ENCODE results near the gene CYSLTR2. TPM values are rescaled to one million over a fixed set of nuclear protein-coding genes. Genes with fewer than 3 reads are reported as not detected.

The CYSLTR2 gene
- total RNA-seq, 1 experiment from 2014 or later, result not detected

- Histone ChIP-seq H3K4me1 (ENCODE audit: control insufficient read depth, insufficient read depth, low read length) (no peaks in the 10 kb centered on the region), H3K27ac (ENCODE audit: low read length) (no peak overlapping the region), H3K9me3 (ENCODE audit: control insufficient read depth, insufficient read depth, low read depth, low read length) (no peaks in the 10 kb centered on the region), H3K36me3 (ENCODE audit: control insufficient read depth, insufficient read depth, low read length) (no peaks in the 10 kb centered on the region), H3K27me3 (ENCODE audit: control insufficient read depth, insufficient read depth, low read length) (no peaks in the 10 kb centered on the region), H3K4me3 (ENCODE audit: low read depth in 2 of 2, low read length in 2 of 2) (no peak overlapping the region)
- intact Hi-C loops (cut with micrococcal nuclease; ENCODE audit: unreplicated experiment) (no loop called here), in situ Hi-C loops (cut with HindIII; ENCODE audit: low pct_unique_long_range_greater_than_20kb, low sequenced_read_pairs) (no loop called here)
- no TSS peak for BruUV-seq (replicated peaks)
- ChIA-PET POLR2A (no interaction called here), CTCF (no interaction called here)
- ATAC-seq (no peak), DNase-seq (ENCODE audit: low read depth, low spot score) (no peak)
- TF ChIP-seq CTCF (IDR thresholded peaks at IDR 0.05) (no peak), POLR2AphosphoS5 (IDR thresholded peaks at IDR 0.05; ENCODE audit: low read depth, low read length) (no peak), TCF7L2 (IDR thresholded peaks at IDR 0.05; ENCODE audit: low read depth, low read length) (no peak), SIN3A (IDR thresholded peaks at IDR 0.05; ENCODE audit: borderline replicate concordance, insufficient read depth, low read depth, low read length) (no peak)
- TF ChIP-seq, protein P1, sequence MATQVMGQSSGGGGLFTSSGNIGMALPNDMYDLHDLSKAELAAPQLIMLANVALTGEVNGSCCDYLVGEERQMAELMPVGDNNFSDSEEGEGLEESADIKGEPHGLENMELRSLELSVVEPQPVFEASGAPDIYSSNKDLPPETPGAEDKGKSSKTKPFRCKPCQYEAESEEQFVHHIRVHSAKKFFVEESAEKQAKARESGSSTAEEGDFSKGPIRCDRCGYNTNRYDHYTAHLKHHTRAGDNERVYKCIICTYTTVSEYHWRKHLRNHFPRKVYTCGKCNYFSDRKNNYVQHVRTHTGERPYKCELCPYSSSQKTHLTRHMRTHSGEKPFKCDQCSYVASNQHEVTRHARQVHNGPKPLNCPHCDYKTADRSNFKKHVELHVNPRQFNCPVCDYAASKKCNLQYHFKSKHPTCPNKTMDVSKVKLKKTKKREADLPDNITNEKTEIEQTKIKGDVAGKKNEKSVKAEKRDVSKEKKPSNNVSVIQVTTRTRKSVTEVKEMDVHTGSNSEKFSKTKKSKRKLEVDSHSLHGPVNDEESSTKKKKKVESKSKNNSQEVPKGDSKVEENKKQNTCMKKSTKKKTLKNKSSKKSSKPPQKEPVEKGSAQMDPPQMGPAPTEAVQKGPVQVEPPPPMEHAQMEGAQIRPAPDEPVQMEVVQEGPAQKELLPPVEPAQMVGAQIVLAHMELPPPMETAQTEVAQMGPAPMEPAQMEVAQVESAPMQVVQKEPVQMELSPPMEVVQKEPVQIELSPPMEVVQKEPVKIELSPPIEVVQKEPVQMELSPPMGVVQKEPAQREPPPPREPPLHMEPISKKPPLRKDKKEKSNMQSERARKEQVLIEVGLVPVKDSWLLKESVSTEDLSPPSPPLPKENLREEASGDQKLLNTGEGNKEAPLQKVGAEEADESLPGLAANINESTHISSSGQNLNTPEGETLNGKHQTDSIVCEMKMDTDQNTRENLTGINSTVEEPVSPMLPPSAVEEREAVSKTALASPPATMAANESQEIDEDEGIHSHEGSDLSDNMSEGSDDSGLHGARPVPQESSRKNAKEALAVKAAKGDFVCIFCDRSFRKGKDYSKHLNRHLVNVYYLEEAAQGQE (IDR thresholded peaks at IDR 0.05; ENCODE audit: insufficient read depth in 1 of 2, low read depth in 2 of 2, low read length in 1 of 2), result no peak
These were observed 28.7 kb downstream of the CYSLTR2 start for GRCh38 chr13:48682436-48682835.

GRCh38 chr13:48686636-48687210 lies 33.0 kb downstream of the CYSLTR2 start:
- intact Hi-C loops (cut with micrococcal nuclease; ENCODE audit: unreplicated experiment), result no loop called here
- H3K27ac ChIP-seq (ENCODE audit: low read length), result no peak overlapping the region
- BruUV-seq (replicated peaks), result no TSS peak
- DNase-seq (ENCODE audit: low read depth, low spot score), result no peak
- ChIA-PET POLR2A (no interaction called here), CTCF (no interaction called here)
- TF ChIP-seq, protein P1 (IDR thresholded peaks at IDR 0.05; ENCODE audit: insufficient read depth in 1 of 2, low read depth in 2 of 2, low read length in 1 of 2), result no peak
- TF ChIP-seq TCF7L2 (IDR thresholded peaks at IDR 0.05; ENCODE audit: low read depth, low read length), result no peak
- no peak for TF ChIP-seq POLR2AphosphoS5 (IDR thresholded peaks at IDR 0.05; ENCODE audit: low read depth, low read length)
- TF ChIP-seq SIN3A (IDR thresholded peaks at IDR 0.05; ENCODE audit: borderline replicate concordance, insufficient read depth, low read depth, low read length), result no peak
- no peak for TF ChIP-seq CTCF (IDR thresholded peaks at IDR 0.05)
- no peaks in the 10 kb centered on the region for H3K4me1 ChIP-seq (ENCODE audit: control insufficient read depth, insufficient read depth, low read length)
- in situ Hi-C loops (cut with HindIII; ENCODE audit: low pct_unique_long_range_greater_than_20kb, low sequenced_read_pairs), result no loop called here
- no peak for ATAC-seq
- no peak overlapping the region for H3K4me3 ChIP-seq (ENCODE audit: low read depth in 2 of 2, low read length in 2 of 2)
- no peaks in the 10 kb centered on the region for H3K27me3 ChIP-seq (ENCODE audit: control insufficient read depth, insufficient read depth, low read length)
- no peaks in the 10 kb centered on the region for H3K36me3 ChIP-seq (ENCODE audit: control insufficient read depth, insufficient read depth, low read length)
- H3K9me3 ChIP-seq (ENCODE audit: control insufficient read depth, insufficient read depth, low read depth, low read length), result no peaks in the 10 kb centered on the region
